Endodermal cell (in vitro differentiated cells): ENCODE results near the gene HECTD1. TPM values are rescaled to one million over a fixed set of nuclear protein-coding genes. Genes with fewer than 3 reads are reported as not detected.

Source experiments
- DNase-seq: peaks from one replicate; pipeline ENCODE4 v3.0.0-alpha.2; 2017
- H3K27ac ChIP-seq: 2 replicates; pipeline ENCODE4 v1.5.1; 2013; ENCODE audit warnings: mild to moderate bottlenecking, low read depth, low read length, moderate library complexity
- H3K27me3 ChIP-seq: 2 replicates; pipeline ENCODE4 v1.6.1; 2013; ENCODE audit warnings: mild to moderate bottlenecking, low read length, moderate library complexity; ENCODE audit not compliant: insufficient read depth, control insufficient read depth, poor library complexity, severe bottlenecking
- H3K36me3 ChIP-seq: 2 replicates; pipeline ENCODE4 v1.7.0; 2013; ENCODE audit warnings: mild to moderate bottlenecking, low read length, moderate library complexity; ENCODE audit not compliant: control insufficient read depth, insufficient read depth
- H3K4me1 ChIP-seq: one replicate; pipeline ENCODE4 v1.7.0; 2013; ENCODE audit warnings: low read length; ENCODE audit not compliant: control insufficient read depth, insufficient read depth
- H3K4me3 ChIP-seq: 2 replicates; pipeline ENCODE4 v1.5.1; 2013; ENCODE audit warnings: mild to moderate bottlenecking, low read length, moderate library complexity
- H3K9ac ChIP-seq: 2 replicates; pipeline ENCODE4 v1.6.1; 2013; ENCODE audit warnings: mild to moderate bottlenecking, low read length, moderate library complexity; ENCODE audit not compliant: poor library complexity, severe bottlenecking; ENCODE audit errors: extremely low read depth
- H3K9me3 ChIP-seq: 2 replicates; pipeline ENCODE4 v1.6.1; 2013; ENCODE audit warnings: mild to moderate bottlenecking, low read length, moderate library complexity; ENCODE audit not compliant: control insufficient read depth
- H3K27ac Mint-ChIP-seq: 2 replicates; pipeline ENCODE4 v1.8.0; 2020; ENCODE audit warnings: mixed read lengths
- H3K27me3 Mint-ChIP-seq: 2 replicates; pipeline ENCODE4 v1.8.0; 2021; ENCODE audit warnings: mild to moderate bottlenecking, mixed read lengths; ENCODE audit not compliant: insufficient read depth
- H3K36me3 Mint-ChIP-seq: 2 replicates; pipeline ENCODE4 v1.8.0; 2020; ENCODE audit warnings: low read depth, mixed read lengths
- H3K4me1 Mint-ChIP-seq: 2 replicates; pipeline ENCODE4 v1.8.0; 2020; ENCODE audit warnings: mixed read lengths
- H3K4me3 Mint-ChIP-seq: 2 replicates; pipeline ENCODE4 v1.8.0; 2020; ENCODE audit warnings: mild to moderate bottlenecking, moderate library complexity, mixed read lengths
- H3K9me3 Mint-ChIP-seq: 2 replicates; pipeline ENCODE4 v1.8.0; 2020; ENCODE audit warnings: mild to moderate bottlenecking, mixed read lengths
- CTCF ChIP-seq: fragments of 200-600 bp; sonication (generic); conservative IDR thresholded peaks from 2 replicates; pipeline ENCODE4 v1.5.0; 2021; ENCODE audit warnings: antibody characterized with exemption, mild to moderate bottlenecking
- WGBS, 2 experiments: methylation state at CpG; one replicate each; pipeline versions ENCODE4 v1.1.5 to v1.1.7; 2013; ENCODE audit warnings: missing lambda C conversion rate in 2 of 2, mixed read lengths in 1 of 2; ENCODE audit not compliant: insufficient coverage in 1 of 2, insufficient read length in 1 of 2; 5-methylcytosine and 5-hydroxymethylcytosine counted together
- total RNA-seq, 2 donors: library from RNA; stranded (reverse); fragmentation: NEBNext Ultra II Directional in 1 of 2; extraction: Animal tissue kit (Norgen Biotek cat#: 25700) in 1 of 2; gene quantifications; 2 replicates in 1 of 2; 3 replicates in 1 of 2; pipeline ENCODE4 v1.2.1, GENCODE V29; 2021

HECTD1 gene
- total RNA-seq, 2 donors from 2014 or later, result 118 to 132 TPM

GRCh38 chr14:31110872-31111271 is 96.7 kb downstream of the HECTD1 start:
- H3K4me1 ChIP-seq, result no peaks in the 10 kb centered on the region
- Mint-ChIP-seq H3K27me3 (no peaks in the 10 kb centered on the region), H3K4me1 (no peaks in the 10 kb centered on the region), H3K4me3 (no peak overlapping the region), H3K9me3 (no peaks in the 10 kb centered on the region), H3K36me3 (peaks cover 77% of the 10 kb centered on the region), H3K27ac (no peak overlapping the region)
- H3K27ac ChIP-seq, result no peak overlapping the region
- H3K9me3 ChIP-seq, result no peaks in the 10 kb centered on the region
- no peak overlapping the region for H3K4me3 ChIP-seq
- no peaks in the 10 kb centered on the region for H3K27me3 ChIP-seq
- WGBS, 2 experiments, result 100% methylated on average over 2 of the region's 2 CpGs; no CpG with 5 or more reads in 1 of the 2 experiments
- no peak overlapping the region for H3K9ac ChIP-seq
- DNase-seq, result no peak
- peaks cover 91% of the 10 kb centered on the region for H3K36me3 ChIP-seq
- TF ChIP-seq CTCF, result no peak

- Histone ChIP-seq H3K27ac (no peak overlapping the region), H3K4me1 (no peaks in the 10 kb centered on the region), H3K9me3 (peaks cover under 1% of the 10 kb centered on the region), H3K4me3 (no peak overlapping the region), H3K9ac (no peak overlapping the region), H3K27me3 (no peaks in the 10 kb centered on the region), H3K36me3 (peaks cover 92% of the 10 kb centered on the region)
- no peak for DNase-seq
- WGBS, 2 experiments, result 95 to 99% methylated on average over 10 to 11 of the region's 11 CpGs
- Mint-ChIP-seq H3K36me3 (peaks cover 80% of the 10 kb centered on the region), H3K4me3 (no peak overlapping the region), H3K4me1 (no peaks in the 10 kb centered on the region), H3K9me3 (no peaks in the 10 kb centered on the region), H3K27me3 (no peaks in the 10 kb centered on the region), H3K27ac (no peak overlapping the region)
- TF ChIP-seq CTCF, result no peak
Measured at GRCh38 chr14:31109257-31109656, 98.3 kb downstream of the HECTD1 start.

GRCh38 chr14:31106768-31107167 is 100.8 kb downstream of the HECTD1 start:
- H3K27ac ChIP-seq, result no peak overlapping the region
- H3K27me3 Mint-ChIP-seq, result no peaks in the 10 kb centered on the region
- H3K27ac Mint-ChIP-seq, result no peak overlapping the region
- 93 to 100% methylated on average over 2 to 3 of the region's 3 CpGs for WGBS, 2 experiments
- no peak for DNase-seq
- H3K27me3 ChIP-seq, result no peaks in the 10 kb centered on the region
- H3K4me3 ChIP-seq, result no peak overlapping the region
- H3K4me1 Mint-ChIP-seq, result no peaks in the 10 kb centered on the region
- no peak overlapping the region for H3K4me3 Mint-ChIP-seq
- no peak for TF ChIP-seq CTCF
- H3K36me3 Mint-ChIP-seq, result peaks cover 81% of the 10 kb centered on the region
- no peaks in the 10 kb centered on the region for H3K4me1 ChIP-seq
- no peak overlapping the region for H3K9ac ChIP-seq
- H3K9me3 ChIP-seq, result peaks cover 17% of the 10 kb centered on the region
- H3K9me3 Mint-ChIP-seq, result peaks cover 12% of the 10 kb centered on the region
- H3K36me3 ChIP-seq, result peaks cover 94% of the 10 kb centered on the region
